OCI-LY3 (cell line): ENCODE results near the gene SLX4.

Experiments
- EZH2phosphoT487 ChIP-seq: fragments of 200-600 bp; shearing (Covaris generic); IDR thresholded peaks from 2 replicates; pipeline ENCODE4 v1.6.1; 2018; ENCODE audit warnings: antibody characterized with exemption, mixed run types, low read depth
- TF ChIP-seq, protein P1 (sequence below): fragments of 200-600, 300-600 bp; sonication (generic); IDR thresholded peaks from 2 replicates; pipeline ENCODE4 v1.5.1; 2014; ENCODE audit warnings: antibody characterized with exemption, low read length, low read depth

- TF ChIP-seq, protein P1, sequence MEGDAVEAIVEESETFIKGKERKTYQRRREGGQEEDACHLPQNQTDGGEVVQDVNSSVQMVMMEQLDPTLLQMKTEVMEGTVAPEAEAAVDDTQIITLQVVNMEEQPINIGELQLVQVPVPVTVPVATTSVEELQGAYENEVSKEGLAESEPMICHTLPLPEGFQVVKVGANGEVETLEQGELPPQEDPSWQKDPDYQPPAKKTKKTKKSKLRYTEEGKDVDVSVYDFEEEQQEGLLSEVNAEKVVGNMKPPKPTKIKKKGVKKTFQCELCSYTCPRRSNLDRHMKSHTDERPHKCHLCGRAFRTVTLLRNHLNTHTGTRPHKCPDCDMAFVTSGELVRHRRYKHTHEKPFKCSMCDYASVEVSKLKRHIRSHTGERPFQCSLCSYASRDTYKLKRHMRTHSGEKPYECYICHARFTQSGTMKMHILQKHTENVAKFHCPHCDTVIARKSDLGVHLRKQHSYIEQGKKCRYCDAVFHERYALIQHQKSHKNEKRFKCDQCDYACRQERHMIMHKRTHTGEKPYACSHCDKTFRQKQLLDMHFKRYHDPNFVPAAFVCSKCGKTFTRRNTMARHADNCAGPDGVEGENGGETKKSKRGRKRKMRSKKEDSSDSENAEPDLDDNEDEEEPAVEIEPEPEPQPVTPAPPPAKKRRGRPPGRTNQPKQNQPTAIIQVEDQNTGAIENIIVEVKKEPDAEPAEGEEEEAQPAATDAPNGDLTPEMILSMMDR, result no peak
- no peak for TF ChIP-seq EZH2phosphoT487
Observed at GRCh38 chr16:3591436-3591803, 20.0 kb downstream of the SLX4 start.
